Fibroblast of upper back skin (primary cell): ENCODE data around the gene IPO13.

Source experiments
- DNase-seq: peaks from one replicate; pipeline ENCODE4 v3.0.0-alpha.2; 2013

The IPO13 gene

DNA sequence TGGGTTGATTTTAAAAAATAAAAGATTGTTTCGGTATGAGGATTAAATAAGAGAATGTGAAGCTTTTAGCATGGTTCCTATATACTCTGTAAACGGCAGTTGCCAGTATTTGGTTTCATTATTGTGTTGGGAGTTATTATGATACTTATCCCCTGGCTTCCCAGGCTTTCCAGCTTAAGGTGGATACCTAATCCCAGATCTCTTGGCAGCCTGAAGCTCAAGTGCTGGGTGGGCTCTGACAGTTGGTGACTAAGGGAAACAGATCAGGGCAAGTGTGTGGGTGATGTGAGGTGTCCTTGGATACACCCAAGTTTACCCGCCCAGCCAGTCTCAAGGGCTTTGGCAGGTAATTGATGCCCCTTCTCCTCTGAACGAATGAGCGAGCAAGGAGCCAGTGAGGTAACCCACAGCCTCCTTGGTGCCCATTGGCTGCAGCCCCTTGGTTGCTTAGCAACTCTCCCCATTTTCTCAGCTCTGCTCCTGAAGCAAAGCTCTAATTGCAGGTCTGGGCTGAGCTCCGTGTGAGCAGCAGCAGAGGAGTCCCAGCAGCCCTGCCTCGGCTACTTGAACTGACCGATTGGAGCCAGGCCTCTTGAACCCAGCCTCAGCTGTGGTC is 6.1 kb downstream of the IPO13 start:
- no peak for DNase-seq

DNA sequence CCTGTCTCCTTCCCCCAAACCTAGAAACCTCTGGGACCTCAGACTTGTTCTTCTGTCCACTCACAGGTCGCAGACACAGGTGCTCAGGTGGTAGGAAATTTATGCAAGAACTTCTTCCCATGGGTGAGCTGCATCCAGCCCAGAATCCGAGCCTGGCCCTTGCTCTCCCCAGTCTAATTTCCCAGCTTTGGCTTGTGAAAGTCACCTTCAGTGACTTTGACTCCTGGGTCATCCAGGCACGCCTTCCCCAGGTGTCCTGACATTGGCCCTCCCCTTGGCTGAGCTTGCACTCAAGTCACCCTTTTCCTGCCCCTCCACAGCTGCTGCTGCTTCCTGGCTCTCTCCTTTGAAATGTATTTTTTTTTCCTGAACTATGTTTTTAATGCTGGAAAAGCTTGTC is 6.6 kb downstream of the IPO13 start:
- no peak for DNase-seq

DNA sequence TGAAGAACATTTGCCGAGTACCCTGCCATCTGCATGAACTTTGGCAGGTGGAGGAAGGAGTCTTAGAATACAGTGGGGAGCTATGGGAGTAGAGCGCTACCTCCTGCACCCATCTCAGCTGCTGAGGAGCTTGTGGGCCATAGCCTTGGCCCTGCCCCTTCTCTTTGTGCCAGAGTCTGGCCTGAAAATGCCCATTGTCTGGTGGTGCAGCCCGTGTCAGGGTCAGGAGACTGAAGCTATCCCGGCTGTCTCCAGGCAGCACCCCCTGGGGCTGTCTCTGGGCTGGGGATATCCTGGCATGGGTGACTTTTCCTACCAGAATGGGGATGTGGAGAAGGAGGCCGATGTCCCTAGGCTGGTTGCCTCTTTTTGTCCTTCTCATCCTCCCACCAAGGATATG is 7.3 kb downstream of the IPO13 start:
- no peak for DNase-seq

DNA sequence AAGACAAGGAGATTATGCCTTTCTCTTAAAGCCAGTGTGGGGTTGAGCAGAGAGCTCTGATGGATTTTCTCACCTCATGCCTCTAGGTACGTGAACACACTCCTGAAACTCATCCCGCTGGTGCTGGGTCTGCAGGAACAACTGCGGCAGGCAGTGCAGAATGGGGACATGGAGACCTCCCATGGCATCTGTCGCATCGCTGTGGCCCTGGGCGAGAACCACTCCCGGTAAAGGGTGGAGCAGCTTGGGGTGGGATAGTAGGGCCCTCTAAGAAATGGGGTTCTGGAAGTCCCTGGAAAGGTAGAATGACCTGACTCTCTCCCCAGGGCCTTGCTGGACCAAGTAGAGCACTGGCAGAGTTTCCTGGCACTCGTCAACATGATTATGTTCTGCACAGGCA is 9.5 kb downstream of the IPO13 start:
- no peak for DNase-seq

DNA sequence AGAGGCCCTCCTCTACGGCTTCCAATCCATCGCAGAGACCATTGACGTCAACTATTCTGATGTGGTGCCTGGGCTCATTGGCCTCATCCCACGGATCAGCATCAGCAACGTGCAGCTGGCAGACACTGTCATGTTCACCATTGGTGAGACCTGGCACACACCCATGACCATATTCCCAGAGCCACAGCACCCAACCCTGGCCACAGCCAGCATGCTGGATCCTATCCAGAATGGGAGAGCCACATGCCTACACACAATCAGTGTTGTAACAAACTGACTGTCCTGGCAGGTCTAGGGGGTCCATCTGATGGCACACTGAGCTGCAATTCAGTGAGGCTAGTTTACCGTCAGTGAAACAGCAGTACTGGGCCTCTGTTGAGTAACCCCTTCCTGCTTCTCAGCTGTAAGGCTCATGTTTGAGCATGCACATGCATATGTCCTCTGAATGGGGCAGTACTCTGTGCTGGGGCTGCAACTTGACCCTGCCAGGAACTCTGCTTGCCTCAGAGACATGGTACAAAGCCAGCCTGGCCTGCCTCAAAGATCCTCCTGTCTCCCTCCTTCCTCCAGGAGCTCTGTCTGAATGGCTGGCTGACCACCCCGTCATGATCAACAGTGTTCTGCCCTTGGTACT is 10.8 kb downstream of the IPO13 start:
- no peak for DNase-seq

DNA sequence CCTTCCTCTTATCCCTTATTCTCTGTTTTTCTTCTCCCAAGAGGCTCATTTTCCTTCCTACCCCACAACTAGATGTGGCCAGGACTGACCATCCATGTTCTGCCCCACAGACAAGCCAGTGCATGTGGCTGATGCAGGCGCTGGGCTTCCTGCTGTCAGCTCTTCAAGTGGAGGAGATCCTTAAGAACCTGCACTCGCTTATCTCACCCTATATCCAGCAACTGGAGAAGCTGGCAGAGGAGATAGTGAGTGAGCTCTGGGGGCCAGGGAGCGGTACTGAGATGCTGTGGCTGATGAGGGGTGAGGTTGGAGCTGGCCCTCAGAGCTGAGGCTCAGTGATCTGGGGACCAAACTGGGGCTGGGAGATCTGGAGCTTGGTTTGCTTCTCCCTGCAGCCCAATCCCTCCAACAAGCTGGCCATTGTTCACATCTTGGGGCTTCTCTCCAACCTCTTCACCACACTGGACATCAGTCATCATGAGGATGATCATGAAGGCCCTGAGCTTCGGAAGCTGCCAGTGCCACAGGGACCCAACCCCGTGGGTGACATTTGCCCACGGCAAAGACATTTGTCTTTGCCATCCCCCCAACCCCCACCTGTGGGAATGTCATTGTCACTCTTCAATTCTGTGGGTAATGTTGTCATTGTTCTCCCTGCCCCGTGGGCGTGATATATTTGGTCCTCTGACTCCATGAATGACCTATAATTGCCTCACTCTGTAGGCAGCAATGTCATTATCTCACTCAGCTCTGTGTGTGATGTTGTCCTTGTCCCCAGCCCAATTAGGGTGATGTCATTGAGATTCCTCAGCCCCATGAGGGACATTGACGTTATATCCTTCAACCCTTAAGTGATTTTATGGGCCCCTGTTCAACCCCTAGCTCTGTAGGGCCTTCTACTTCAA is 11.9 kb downstream of the IPO13 start:
- DNase-seq = no peak

DNA sequence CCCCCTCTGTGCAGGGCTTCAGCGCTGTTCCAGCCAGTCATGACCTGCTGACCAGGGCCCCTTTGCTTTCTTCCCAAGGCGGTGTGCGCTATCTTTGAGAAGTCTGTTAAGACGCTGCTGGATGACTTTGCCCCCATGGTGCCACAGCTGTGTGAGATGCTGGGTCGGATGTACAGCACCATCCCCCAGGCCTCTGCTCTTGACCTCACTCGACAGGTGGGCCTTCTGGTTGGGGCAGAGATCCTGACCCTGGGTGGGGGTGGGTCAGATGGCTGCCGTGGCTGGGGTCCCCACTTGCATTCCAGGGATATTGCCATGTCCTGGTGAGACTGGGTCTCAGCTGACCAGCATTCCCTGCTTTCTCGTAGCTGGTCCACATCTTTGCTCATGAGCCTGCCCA is 14.0 kb downstream of the IPO13 start:
- no peak for DNase-seq

DNA sequence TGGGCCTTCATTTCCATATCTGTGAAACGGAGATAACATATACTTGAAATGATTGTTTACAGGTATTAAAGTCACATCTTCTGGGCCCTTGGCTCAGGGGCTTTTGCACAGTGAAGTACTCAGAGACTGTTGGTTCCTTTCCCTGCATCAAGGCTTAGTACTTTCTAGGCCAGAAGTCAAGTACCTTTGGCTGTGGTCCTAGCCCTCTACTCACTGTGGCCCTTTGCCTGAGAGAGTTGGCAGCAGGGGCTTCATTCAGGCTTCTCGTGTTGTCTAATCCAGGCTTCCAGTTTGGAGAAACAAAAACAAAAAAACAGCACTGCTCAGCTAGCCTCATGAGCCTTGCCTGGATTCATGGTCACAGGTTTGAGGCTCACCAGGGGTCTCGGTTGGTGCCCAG is 14.9 kb downstream of the IPO13 start:
- no peak for DNase-seq

DNA sequence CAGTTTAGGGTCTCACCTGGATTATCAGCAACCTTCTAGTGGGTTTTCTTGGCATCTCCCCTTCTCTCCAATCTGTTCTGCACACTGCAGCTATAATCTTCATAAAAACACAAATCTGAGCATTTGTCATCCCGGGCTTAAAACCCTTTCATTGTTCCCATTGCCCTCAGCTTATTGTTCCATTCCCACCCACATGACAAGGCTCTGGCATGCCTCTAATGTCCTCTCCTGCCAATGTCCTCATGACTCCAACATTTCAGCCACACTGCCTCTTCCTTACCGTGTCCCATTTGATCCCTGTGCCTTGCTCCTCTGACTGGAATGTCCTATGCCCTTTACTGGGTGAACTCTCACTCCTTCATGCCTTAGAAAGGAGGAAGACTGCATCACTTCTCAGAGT is 15.6 kb downstream of the IPO13 start:
- DNase-seq = no peak

DNA sequence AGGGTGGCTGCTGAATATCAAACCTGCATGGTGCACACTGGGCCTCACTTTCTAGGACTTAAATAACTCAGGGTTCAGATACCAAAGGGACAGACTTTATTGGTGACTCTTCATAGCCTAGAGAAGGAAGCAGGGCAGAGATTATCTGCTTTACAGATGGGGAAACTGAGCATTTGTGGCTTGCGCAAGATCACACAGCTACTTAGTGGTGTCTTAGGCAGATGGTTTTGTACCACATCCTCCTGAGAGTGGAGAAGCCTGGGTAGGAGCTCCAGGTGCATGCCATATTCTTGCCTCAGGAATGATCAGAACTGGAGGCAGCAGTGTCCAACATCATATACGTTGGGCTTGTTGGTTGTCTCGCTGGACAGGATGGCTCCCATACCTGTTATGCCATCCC is 16.3 kb downstream of the IPO13 start:
- no peak for DNase-seq

DNA sequence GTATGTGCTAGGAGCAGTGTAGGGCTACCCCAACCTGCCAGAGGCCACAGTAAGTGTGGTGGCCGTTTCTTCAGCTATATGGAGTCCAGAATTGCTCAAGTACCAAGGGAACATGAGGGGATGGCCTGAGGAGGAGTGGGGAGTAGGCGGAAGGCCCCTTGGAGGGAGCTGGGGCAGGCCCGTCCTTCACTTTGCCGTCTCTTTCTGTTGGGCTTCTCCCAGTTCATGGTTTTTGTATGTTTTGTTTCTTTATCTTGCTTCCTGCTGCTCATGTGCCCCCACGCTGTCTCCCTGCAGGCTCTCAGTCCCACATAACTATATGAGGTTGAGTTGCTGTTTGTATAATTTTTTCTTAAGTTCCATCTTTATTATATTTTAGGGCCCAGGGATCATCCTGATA is 17.1 kb downstream of the IPO13 start:
- no peak for DNase-seq

DNA sequence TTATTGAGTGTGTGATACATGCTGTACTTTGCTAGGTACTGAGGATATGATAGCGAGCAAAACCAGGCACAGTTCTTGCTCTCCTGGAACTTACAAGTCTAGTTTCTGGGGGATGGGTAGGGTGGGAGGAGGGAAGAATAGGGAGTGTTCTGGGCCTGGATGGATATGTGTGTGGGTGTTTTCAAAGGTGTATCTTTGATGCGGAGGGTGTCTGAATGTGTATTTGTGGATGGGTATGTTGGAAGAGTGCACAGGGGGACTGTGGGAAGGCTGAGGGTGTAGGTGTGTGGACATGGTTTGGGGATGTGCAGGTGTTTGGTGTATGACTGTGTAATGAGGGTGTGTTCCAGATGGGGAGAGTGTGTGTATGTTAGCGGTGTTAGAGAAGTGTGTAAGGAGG is 18.6 kb downstream of the IPO13 start:
- no peak for DNase-seq

DNA sequence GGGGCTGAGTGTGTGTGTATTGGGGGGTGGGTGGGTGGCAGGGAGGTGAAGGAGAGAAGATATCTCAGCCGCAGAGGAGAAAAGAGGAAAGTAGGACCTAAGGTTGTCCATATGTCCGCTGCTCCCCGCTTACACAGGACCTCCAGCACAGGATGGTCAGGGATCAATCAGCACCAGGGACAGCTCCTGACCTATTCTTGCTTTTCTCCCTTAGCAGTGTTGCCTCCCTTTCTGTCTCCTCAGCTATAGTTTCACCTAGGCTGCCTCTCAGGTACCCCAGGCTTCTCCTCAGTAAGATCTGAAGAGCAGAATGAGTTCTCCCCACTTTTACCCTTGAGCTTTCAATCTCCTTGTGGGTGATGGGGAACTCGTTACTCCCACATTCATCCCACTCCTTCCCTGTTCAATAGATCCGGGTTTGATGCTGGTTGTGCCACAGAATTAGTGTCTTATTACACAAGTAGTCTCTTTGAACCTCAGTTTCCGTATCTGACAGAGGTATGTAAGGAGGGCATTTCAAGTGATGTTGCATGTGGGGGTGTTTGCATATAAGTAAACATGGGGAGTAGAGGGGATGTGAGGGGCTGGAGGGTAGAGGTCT is 21.7 kb downstream of the IPO13 start:
- DNase-seq = no peak

DNA sequence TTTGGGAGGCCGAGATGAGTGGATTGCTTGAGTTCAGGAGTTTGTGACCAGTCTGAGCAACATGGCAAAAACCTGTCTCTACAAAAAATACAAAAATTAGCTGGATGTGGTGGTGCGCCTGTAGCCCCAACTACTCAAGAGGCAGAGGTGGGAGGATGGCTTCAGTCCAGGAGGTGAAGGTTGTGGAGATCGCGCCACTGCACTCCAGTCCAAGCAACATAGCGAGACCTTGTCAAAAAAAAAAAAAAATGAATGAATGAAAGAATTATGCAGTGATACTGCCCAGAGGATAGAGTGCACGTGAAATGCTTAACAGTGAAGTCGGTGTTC is 22.6 kb downstream of the IPO13 start:
- DNase-seq = no peak

DNA sequence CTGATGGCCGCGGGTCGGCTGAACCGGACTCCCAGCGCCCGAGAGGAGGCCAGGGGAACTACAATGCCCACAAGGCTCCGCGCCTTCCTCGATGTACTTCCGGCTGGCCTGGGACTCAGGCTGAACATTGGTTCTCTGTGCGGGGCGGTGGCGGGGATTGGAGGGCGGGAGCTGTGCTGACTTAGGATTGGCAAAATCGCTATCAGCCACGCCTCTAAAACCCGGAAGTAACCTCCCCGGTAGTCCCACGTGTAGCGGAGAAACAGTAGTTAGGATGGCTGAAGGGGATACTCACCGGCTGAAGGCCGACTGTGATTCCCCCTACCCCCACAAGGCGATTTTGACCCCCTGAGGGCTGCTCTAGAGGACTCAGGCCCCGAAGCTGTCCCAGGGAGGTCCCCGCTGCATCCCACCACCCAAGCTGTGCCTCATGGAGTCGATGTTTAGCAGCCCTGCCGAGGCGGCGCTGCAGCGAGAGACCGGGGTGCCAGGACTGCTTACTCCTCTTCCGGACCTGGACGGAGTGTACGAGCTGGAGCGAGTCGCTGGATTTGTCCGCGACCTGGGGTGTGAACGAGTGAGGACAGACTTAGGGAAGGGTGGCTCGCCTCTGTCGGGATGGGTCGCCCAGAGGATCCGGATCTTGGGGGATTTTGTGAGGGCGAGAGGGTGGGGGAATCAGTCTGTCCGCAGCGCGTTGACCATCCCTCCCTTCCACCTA is 23.2 kb downstream of the IPO13 start, which contains the start of gene DPH2:
DPH2 (plus strand) TSS at position 265 of the 721 bp plus-strand sequence; CDS start at position 431, 166 bp downstream.
- DNase-seq = peak; percentile 96

DNA sequence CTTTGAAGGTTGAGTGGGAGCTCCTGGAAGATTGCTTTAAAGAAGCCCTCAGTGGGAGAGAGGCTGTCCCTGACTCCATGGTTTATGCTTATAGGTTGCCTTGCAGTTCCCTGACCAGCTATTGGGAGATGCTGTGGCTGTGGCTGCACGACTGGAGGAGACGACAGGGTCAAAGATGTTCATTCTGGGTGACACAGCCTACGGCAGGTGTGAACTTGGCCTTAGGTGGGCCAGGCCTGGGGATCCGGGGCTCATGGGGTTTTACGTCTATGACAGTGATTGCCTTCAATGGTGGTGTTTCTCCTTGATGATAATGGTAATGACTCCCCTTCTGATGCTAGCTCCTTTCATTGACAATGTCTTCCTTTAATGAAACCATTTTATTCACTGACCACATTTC is 23.8 kb downstream of the IPO13 start:
- no peak for DNase-seq

DNA sequence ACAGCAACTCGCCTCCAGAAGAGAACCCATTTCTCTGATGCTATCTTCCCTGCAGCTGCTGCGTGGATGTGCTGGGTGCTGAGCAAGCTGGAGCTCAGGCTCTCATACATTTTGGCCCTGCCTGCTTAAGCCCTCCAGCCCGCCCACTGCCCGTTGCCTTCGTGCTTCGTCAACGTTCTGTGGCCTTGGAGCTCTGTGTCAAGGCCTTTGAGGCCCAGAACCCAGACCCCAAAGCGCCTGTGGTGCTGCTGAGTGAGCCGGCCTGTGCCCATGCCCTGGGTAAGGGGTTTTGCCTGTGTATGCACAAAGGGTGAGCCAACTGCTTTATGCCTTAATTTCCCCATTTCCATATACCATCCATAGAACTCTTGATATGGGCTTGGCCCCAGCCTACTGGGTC is 24.2 kb downstream of the IPO13 start:
- DNase-seq = no peak

DNA sequence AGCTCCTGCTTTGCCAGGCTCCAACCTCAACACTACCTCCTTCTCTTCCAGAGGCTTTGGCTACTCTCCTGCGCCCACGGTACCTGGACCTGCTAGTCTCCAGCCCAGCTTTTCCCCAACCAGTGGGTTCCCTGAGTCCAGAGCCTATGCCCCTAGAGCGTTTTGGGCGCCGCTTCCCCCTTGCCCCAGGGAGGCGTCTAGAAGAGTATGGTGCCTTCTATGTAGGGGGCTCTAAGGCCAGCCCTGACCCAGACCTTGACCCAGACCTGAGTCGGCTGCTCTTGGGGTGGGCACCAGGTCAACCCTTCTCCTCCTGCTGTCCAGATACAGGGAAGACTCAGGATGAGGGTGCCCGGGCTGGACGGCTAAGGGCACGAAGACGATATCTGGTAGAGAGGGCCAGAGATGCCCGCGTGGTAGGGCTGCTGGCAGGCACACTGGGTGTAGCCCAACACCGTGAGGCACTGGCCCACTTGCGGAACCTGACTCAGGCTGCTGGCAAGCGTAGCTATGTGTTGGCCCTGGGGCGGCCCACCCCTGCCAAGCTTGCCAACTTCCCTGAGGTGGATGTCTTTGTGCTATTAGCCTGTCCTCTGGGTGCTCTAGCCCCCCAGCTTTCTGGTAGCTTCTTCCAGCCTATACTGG is 24.7 kb downstream of the IPO13 start:
- no peak for DNase-seq

DNA sequence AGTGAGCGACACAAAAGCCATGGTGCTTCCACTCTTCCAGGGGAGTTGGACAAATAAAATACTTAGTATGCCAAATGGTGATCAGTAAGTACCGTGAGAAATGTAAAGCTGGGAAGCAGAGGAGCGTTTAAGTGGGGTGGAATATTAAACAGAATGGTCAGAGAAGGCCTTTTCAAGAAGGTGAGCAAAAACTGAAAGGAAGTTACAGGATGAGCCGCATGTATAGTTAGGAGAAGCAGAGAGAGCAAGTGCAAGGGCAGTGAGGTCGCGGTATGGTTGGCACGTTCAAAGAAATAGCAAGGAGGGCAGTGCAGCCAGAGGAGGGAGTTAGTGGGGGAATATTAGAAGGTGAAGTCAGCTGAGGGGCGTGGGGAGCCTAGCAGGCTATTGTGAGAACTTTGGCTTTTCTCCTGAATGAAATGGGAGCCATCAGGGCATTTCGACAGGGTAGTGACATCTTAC is 27.3 kb downstream of the IPO13 start:
- DNase-seq = no peak

DNA sequence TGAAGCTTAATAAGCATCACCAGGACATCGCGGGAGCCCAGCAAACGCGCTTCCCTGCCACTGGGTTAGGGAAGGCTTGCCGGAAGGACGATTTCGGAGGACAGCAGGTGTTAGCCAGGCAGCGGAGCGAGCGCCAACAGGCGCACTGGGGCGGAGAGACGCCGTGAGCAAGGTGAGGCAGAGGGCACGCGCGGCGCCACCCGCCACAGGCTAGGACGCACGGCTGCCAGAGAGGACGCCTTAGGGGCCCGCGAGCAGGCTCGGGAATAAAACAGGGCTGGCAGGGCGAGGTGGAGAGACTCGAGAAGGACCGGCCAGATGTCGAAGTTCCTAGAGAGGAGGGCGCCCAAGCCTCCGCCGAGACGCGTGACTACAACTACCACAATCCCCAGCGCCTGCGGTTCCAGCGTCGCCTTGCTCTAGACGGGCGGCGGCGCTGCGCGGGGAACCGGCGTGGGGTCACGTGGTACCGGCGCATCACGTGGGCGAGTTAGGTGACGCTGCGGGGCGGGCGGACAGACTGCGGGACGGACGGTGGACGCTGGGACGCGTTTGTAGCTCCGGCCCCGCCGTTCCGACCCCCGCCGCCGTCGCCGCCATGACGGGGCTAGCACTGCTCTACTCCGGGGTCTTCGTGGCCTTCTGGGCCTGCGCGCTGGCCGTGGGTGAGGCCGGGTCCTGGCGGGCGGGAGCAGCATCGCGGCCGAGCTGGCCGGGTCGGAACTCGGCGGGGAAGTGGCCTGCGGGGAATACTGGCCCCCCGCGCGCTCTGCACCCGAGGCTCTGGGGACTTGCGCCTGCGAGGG is 27.9 kb downstream of the IPO13 start, which contains the start of gene ATP6V0B:
ATP6V0B (plus strand) TSS at position 518 of the 806 bp plus-strand sequence; CDS start at position 599, 81 bp downstream.
- peak; percentile 91 for DNase-seq

DNA sequence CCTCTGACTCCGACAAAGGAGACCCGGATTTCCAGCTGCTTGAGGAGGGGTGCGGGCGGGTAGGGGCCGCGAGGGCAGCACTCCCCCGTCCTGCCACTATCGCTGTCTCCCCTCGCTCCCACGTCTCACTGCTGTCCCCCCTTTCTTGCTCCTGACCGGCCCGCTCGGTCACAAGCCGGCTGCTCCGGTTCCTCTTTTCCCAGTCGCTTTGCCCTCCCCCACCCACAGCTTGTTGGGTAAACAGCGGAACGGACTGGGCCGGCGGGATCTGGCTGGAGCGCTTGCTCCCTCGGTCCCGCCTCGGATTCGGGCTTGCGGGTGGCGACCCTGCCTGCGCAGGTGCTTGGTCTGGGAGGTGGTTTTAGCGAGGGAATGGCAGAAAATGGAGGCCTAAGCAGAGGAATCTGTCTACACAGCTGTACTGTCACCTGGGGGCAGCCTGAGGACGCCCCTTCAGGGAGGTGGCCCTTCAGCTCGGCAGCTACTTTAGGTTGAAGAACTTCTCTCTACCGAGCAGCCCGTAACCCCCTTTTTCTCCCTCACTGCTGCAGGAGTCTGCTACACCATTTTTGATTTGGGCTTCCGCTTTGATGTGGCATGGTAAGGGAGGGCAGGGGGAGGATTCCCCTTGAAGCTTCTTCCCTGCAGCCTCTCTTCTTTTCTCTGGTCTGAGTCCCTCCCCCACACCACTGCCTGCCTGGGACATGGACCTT is 28.7 kb downstream of the IPO13 start:
- no peak for DNase-seq
